Activated CD8-positive, alpha-beta memory T cell treated with anti-CD3 and anti-CD28 coated beads, Interleukin-2, amount 50 U/mL, for 48 hours (primary cell): ENCODE data around the gene F11.
"Not testable (repeated sequence)": the region's sequence is repeated elsewhere in the genome, so short reads cannot be mapped to it uniquely, and the experiment has no call there.

Experiments used
- DNase-seq: peaks from one replicate; pipeline ENCODE4 v3.0.0-alpha.2; 2020

Gene F11

DNA sequence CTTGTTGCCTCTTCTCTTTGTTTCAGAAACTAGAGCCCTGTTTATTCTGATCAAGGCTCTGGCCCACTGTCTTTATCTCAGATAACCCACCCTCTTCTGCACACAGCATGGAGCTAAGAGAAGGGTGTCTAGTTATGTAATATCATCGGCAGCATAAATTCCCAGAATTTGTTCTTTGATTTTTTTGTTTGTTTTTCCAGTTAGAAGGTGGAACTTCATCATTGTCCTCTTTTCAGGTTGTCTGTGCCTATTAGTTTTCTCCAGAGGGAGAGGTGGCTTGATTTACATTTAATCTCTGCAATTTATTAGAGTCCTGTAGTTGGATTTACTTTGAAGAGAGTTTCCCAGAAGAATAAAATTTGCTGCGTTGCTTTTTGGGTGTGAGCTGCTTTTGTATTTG lies 15.2 kb upstream of the F11 start:
- DNase-seq = no peak

- no peak for DNase-seq
Measured at GRCh38 chr4:186255122-186255521, 10.9 kb upstream of the F11 start.

GRCh38 chr4:186258216-186258811 lies 7.7 kb upstream of the F11 start:
- no peak for DNase-seq

DNA sequence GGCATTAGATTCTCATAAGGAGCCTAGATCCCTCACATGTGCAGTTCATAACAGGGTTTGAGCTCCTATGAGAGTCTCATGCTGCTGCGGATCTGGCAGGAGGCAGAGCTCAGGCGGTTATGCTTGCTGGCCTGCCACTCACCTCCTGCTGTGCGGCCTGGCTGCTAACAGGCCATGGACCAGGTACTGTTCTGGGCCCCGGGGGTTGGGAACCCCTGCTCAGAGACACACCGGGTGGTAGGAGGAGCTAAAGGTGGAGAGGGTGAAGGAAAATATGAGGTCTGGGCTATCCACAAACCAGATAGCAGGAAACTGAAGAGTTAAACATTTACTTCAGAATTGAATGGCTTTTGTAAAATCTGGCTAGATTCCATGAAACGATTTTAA lies 5.9 kb upstream of the F11 start:
- DNase-seq = no peak

GRCh38 chr4:186260504-186261448 lies 5.2 kb upstream of the F11 start:
- DNase-seq = no peak

DNA sequence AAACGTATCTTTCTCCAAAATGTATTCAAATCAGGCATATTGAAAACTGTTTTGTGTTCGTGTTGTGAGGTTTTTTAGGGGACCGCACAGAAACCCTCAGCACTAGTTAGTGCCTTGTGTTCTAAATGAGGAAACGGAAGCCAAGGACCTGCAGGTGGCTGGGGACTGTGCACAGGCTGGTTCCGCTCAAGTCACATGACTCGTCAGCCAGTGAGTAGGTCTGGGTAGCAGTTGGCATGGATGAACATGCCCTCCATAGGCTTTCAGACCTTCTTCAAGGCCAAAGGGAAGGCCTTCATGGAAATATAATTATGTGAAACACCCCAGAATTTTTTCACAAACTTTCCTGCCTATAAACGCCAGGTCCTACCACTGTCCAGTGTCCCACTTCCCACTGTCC lies 1.3 kb upstream of the F11 start:
- DNase-seq = no peak

DNA sequence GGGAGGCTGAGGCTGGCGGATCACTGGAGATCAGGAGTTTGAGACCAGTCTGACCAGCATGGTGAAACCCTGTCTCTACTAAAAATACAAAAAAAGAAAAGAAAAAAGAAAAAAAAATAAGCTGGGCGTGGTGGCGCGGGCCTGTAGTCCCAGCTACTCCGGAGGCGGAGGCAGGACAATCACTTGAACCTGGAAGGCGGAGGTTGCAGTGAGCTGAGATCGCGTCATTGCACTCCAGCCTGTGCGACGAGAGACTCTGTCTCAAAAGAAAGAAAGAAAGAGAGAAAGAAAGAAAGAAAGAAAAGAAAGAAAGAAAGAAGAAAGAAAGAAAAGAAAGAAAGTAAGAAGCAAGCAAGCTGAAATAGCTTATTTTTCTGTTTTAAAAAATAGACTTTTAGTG lies 739 bp upstream of the F11 start:
- DNase-seq = not testable (repeated sequence)

- DNase-seq = no peak
Measured at GRCh38 chr4:186266729-186267456, 904 bp downstream of the F11 start.

DNA sequence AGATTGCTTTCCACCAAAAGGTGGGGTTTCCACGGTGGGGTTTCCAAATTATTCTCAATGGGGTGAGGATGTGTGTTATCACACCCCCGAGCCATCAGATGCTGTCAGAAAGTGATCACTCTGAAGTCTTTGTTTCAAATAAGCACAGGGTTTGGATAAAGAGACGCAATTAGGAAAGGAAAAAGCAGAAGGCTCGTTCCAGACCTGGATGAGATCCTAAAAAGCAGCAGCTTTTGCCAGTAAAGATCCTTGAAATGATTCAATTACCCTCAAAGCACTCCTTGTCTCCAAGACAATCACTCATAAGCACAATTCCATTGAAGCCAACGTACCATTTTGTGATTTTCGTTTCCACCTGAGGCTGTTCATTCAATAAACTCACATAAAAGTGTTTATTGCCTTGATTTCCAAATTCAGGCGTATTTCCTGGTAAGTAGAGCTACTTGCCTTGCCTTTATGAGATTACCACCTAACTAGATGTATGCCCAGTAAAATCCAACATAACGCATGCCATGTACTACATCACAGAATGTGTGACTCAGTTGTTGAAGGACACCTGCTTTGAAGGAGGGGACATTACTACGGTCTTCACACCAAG lies 5.2 kb downstream of the F11 start:
- no peak for DNase-seq

GRCh38 chr4:186272699-186273391 lies 6.9 kb downstream of the F11 start:
- no peak for DNase-seq

DNA sequence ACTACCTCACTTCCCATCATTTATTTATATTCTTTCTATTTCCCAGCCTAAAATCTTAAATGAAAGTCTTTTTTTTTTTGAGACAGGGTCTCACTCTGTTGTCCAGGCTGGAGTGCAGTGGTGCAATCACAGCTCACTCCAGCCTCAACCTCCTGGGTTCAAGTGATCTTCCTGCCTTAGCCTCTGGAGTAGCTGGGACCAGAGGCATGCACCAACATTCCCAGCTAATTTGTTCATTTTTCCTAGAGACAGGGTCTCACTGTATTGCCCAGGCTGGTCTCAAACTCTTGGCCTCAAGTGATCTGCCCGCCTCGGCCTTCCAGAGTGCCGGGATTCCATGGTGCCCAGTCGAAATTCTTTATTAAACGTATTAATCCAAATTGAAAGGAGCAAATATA lies 7.4 kb downstream of the F11 start:
- not testable (repeated sequence) for DNase-seq

DNA sequence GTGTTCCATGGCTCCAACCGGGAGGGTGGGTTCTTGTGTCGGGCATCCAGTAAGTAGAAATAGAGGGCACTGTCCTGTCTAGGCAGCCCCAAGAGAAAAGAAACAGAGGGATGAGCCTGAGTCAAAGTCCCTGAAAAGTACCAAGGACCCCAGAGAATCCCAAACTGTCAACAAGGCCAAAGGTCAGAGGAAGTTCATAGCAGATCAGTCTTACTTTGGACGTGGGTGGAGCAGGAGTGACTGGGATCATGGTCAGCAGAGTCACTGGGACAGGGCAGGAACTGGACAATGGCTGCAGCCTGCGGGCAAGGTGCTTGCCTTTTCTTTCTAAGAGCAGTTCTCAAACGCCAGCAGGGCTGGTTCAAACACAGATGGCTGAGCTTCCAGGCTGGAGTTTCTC lies 17.3 kb downstream of the F11 start:
- DNase-seq = no peak

GRCh38 chr4:186285147-186285546 lies 19.2 kb downstream of the F11 start:
- no peak for DNase-seq

DNA sequence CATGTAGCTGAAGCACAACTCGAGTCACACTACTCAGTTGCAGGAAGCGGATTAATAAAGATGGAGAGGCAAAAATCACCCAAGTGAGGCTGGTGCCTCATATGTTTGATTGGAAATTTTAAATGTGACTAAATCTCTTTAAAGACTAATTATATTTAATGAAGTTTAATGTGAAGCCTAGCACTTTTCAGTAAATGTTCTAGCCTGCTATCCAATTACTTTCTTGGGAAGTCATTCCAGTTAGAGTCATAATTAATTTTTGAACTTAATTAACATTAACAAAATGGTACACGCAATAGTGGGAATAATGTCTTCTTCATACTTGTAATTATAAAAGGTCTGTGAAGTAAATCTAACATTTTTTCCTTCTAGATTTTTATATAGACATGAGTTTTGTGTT lies 20.6 kb downstream of the F11 start:
- DNase-seq = no peak

- no peak for DNase-seq
Measured at GRCh38 chr4:186291256-186291890, 25.4 kb downstream of the F11 start.

- no peak for DNase-seq
Measured at GRCh38 chr4:186294160-186294559, 28.2 kb downstream of the F11 start.

DNA sequence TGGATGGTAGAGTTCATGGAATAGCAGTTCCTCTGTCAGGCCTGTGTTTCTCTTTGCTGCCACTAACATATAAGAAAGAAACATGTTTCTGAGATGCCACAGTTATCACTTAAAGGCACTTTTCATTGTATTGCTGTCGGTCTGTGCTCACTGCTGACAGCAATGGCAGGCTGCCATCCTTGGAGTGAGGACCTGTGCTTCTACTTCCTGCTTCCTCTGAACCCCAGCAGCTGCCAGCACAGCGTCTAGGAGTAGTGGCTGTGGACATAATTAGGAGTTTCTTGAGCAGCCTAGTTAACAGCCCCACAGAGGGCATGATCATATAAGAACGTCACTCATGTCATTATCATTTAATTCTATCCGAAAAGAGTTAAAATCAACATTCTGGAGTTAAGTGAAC lies 30.5 kb downstream of the F11 start:
- DNase-seq = no peak

- DNase-seq = no peak
Measured at GRCh38 chr4:186297013-186297645, 31.1 kb downstream of the F11 start.

DNA sequence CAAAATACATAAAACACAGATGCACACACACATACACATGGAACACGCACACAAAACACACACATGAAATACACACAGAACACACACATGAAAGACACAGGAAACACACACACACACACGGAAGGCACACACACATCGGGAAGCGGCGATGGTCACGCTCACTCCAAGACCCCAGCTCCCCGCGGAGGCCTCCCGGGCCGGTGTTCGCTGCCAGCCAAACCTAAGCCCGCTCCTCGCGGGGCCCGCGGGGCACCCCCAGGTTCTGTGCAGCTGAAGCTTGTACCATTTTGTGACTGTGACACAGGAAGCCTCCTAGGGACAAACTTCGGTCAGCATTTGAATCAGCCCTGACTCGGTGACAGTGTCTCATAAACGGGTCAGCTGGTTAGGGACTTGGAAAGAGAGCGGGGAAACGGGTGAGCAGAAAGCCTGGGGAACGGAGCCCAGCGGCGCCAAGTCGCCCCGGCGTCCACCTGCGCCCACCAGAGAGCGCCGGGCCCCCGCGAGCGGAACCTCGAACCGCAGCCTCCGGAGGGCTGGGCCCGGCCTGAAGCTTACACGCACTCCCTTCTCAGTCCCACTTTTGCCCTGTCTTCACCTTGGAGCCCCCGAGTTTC lies 32.1 kb downstream of the F11 start:
- no peak for DNase-seq

GRCh38 chr4:186299291-186299690 lies 33.3 kb downstream of the F11 start:
- no peak for DNase-seq

- no peak for DNase-seq
Measured at GRCh38 chr4:186300659-186301390, 34.8 kb downstream of the F11 start.
